C4-2B (cell line): ENCODE data around the gene TMEM131L.

ENCODE experiments used
- H3K27ac ChIP-seq: fragments of 450-650 bp; 2 replicates; pipeline ENCODE4 v1.5.1; 2017
- CTCF ChIP-seq: fragments of 450-650 bp; conservative IDR thresholded peaks from 2 replicates; pipeline ENCODE4 v1.5.1; 2017; ENCODE audit warnings: mild to moderate bottlenecking
- ZFX ChIP-seq: fragments of 450-650 bp; IDR thresholded peaks from 2 replicates; pipeline ENCODE4 v1.6.1; 2017

TMEM131L gene

GRCh38 chr4:153510252-153511001, 44.3 kb downstream of the TMEM131L start:
- TF ChIP-seq CTCF = no peak
- no peak for TF ChIP-seq ZFX
- H3K27ac ChIP-seq = peak overlapping the region; percentile 37

GRCh38 chr4:153511104-153511503, 44.9 kb downstream of the TMEM131L start:
- no peak for TF ChIP-seq CTCF
- no peak for TF ChIP-seq ZFX
- no peak overlapping the region for H3K27ac ChIP-seq

DNA sequence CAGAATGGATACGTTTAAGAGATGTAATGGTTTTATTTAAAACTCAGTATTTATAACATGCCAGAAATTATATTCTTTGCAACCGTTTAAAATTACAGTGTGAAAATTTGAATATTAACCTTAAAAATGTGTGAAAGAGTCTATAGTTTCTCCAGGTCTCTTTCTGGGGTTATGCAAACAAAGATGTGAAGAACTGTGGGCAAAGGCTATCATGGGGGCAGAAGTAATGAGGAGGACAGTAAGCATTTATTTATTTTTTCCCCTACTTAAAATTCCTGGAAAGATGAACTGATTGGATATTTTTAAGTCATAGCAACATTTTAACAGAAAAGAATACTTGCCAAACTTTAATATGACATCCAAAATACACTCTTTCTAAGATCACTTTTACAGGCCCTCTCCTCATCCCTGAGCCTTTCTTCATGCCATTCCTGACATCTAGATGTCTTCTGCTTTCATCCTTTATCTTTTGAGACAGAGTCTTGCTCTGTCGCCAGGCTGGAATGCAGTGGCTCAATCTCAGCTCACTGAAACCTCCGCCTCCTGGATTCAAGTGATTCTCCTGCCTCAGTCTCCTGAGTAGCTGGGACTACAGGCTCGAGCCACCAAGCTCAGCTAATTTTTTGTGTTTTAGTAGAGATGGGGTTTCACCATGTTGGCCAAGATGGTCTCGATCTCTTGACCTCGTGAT, 46.1 kb downstream of the TMEM131L start:
- TF ChIP-seq CTCF (no peak), ZFX (no peak)
- H3K27ac ChIP-seq = no peak overlapping the region

DNA sequence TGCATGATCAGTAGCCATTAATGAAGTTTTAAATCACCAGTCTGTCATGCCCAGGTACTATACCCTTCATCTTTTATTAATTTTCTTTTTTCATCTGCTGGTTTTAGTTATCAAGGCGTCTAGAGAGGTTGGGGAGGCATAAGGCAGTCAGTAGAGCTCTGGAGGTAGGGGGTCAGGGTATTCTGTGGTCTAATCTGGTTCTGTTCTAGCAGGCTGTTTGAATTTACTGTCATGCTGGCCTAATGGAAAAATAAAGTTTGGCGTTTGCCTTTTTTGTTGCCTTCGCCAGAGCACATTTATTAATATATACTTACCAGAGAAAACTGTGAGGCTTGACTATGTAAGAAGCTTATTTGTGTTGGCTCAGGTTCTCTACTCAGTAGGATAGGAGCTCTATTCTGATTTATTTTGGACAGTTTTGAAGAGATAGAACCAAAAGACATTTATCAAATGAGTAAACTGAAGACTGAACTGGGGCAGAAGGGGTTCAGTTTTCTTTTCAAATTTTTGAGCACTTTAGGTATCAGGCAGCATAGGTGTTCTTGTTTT, 46.9 kb downstream of the TMEM131L start:
- no peak overlapping the region for H3K27ac ChIP-seq
- TF ChIP-seq ZFX (no peak), CTCF (no peak)

GRCh38 chr4:153513596-153513995, 47.4 kb downstream of the TMEM131L start:
- no peak overlapping the region for H3K27ac ChIP-seq
- no peak for TF ChIP-seq CTCF

DNA sequence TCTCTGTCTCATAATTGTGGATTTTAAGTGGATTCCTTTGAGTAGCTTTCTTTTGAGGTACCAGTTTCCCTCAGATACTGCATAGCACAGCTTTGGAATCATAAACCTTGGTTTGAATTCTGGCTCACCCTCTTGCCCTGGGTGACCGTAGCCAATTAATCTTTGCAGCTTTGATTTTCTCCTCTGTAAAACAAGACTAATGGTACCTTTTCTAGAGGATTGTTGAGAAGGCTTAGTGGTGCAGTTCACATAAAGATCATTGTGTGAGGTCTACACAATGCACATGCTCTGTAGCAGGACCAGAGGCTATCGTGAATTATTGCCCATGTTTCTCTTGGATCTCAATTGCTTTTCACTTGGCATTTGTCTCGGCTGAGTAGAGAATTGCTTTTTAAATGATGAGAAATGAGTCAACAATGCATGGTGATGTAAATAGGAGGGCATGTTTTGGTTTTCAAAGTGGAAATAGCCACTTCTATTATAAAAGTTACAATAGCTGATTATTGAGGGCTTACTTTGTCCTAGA, 47.9 kb downstream of the TMEM131L start:
- TF ChIP-seq CTCF = no peak
- no peak for TF ChIP-seq ZFX
- H3K27ac ChIP-seq = no peak overlapping the region
